Measurements from ENCODE around the gene HIC1.

The HIC1 gene

DNA sequence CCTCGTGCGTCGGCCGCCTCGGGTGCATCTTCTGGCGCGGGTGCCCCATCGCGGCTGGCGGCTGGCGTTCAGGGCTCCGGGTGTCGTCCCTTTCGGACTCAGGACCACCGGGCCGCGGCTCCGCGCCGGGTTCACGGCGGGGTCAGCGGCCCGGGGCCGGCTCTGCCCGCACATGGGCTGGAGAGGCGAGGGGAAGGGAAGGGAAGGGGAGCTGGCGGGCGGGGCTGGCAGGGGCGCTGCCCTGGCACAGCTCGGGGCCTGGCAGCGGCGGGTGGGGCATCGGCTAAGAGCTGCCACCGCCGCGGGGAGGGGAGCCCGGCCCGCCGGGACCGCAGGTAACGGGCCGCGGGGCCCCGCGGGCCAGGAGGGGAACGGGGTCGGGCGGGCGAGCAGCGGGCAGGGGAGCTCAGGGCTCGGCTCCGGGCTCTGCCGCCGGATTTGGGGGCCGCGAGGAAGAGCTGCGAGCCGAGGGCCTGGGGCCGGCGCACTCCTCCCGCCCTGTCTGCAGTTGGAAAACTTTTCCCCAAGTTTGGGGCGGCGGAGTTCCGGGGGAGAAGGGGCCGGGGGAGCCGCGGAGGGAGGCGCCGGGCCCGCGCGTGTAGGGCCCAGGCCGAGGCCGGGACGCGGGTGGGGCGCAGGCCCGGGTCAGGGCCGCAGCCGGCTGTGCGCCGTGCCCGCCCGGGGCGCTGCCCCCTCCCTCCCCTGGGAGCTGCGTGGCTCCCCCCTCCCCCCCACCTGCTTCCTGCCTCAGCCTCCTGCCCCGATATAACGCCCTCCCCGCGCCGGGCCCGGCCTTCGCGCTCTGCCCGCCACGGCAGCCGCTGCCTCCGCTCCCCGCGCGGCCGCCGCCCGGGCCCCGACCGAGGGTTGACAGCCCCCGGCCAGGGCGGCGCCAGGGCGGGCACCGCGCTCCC, 646 bp downstream of the HIC1 start:
- peaks cover 18% of the 10 kb centered on the region for H3K9me3 ChIP-seq (ENCODE audit: insufficient read depth, low read depth, low read length)
- H3K18ac ChIP-seq (ENCODE audit: low read length): no peak overlapping the region
- H3K27ac ChIP-seq (ENCODE audit: low read depth, low read length): no peak overlapping the region
- H3K4me3 ChIP-seq (ENCODE audit: low read depth, low read length): peak overlapping the region; percentile 65
- DNase-seq: no peak
- no peak overlapping the region for H2BK5ac ChIP-seq (ENCODE audit: low read depth, low read length, poor library complexity)
- peaks cover 6 to 12% of the 10 kb centered on the region in 2 experiments for H3K36me3 ChIP-seq (ENCODE audit: control insufficient read depth in 1 of 2, insufficient read depth in 2 of 2, low read length in 2 of 2)
- no peak overlapping the region for H2BK12ac ChIP-seq (ENCODE audit: low read length)
- peak overlapping the region; percentile 58 for H4K91ac ChIP-seq (ENCODE audit: low read depth, low read length)
- H3K4me2 ChIP-seq (ENCODE audit: low read length): peak overlapping the region; percentile 87
- peak overlapping the region; percentile 25 for H2AFZ ChIP-seq (ENCODE audit: insufficient read depth, low read length, poor library complexity)
- no peak overlapping the region for H3K4ac ChIP-seq (ENCODE audit: low read depth, low read length)
- H3K27me3 ChIP-seq (ENCODE audit: insufficient read depth, low read length): peaks cover 68% of the 10 kb centered on the region
- H2AK5ac ChIP-seq (ENCODE audit: low read length): no peak overlapping the region
- H3K23ac ChIP-seq (ENCODE audit: low read length): no peak overlapping the region
- WGBS (ENCODE audit: extremely low coverage, insufficient coverage, insufficient read length): no CpG with 5 or more reads among the region's 113 CpGs
- H3K4me1 ChIP-seq (ENCODE audit: control insufficient read depth in 1 of 2, insufficient read depth in 2 of 2, low read length in 2 of 2): peaks cover 31 to 50% of the 10 kb centered on the region in 2 experiments
- no peak overlapping the region for H4K8ac ChIP-seq (ENCODE audit: low read depth, low read length)
- H4K12ac ChIP-seq (ENCODE audit: low read depth, low read length): no peak overlapping the region
- H3K9ac ChIP-seq (ENCODE audit: low read length): no peak overlapping the region
- peak overlapping the region; percentile 47 for H3K14ac ChIP-seq (ENCODE audit: low read length)
- H3K79me2 ChIP-seq (ENCODE audit: control insufficient read depth, insufficient read depth, low read length, poor library complexity): peaks cover 2% of the 10 kb centered on the region
- H2BK120ac ChIP-seq (ENCODE audit: insufficient read depth, low read length, poor library complexity): no peak overlapping the region
- peaks cover 9% of the 10 kb centered on the region for H3K79me1 ChIP-seq (ENCODE audit: low read length)

DNA sequence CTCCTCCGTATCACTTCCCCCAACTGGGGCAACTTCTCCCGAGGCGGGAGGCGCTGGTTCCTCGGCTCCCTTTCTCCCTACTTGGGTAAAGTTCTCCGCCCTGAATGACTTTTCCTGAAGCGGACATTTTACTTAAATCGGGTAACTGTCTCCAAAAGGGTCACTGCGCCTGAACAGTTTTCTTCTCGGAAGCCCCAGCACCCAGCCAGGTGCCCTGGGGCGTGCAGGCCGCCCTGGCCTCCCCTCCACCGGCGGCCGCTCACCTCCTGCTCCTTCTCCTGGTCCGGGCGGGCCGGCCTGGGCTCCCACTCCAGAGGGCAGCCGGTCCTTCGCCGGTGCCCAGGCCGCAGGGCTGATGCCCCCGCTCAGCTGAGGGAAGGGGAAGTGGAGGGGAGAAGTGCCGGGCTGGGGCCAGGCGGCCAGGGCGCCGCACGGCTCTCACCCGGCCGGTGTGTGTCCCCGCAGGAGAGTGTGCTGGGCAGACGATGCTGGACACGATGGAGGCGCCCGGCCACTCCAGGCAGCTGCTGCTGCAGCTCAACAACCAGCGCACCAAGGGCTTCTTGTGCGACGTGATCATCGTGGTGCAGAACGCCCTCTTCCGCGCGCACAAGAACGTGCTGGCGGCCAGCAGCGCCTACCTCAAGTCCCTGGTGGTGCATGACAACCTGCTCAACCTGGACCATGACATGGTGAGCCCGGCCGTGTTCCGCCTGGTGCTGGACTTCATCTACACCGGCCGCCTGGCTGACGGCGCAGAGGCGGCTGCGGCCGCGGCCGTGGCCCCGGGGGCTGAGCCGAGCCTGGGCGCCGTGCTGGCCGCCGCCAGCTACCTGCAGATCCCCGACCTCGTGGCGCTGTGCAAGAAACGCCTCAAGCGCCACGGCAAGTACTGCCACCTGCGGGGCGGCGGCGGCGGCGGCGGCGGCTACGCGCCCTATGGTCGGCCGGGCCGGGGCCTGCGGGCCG, 1.6 kb downstream of the HIC1 start:
- Histone ChIP-seq H4K8ac (ENCODE audit: low read depth, low read length) (no peak overlapping the region), H3K4me1 (ENCODE audit: control insufficient read depth in 1 of 2, insufficient read depth in 2 of 2, low read length in 2 of 2) (peaks cover 33 to 46% of the 10 kb centered on the region in 2 experiments), H3K27ac (ENCODE audit: low read depth, low read length) (no peak overlapping the region), H3K4me3 (ENCODE audit: low read depth, low read length) (peak overlapping the region; percentile 65), H3K79me2 (ENCODE audit: control insufficient read depth, insufficient read depth, low read length, poor library complexity) (peaks cover 2% of the 10 kb centered on the region), H2BK12ac (ENCODE audit: low read length) (peak overlapping the region; percentile 41), H4K91ac (ENCODE audit: low read depth, low read length) (peak overlapping the region; percentile 17), H3K36me3 (ENCODE audit: control insufficient read depth in 1 of 2, insufficient read depth in 2 of 2, low read length in 2 of 2) (peaks cover 13 to 20% of the 10 kb centered on the region in 2 experiments), H3K9me3 (ENCODE audit: insufficient read depth, low read depth, low read length) (peaks cover 18% of the 10 kb centered on the region), H3K4ac (ENCODE audit: low read depth, low read length) (peak overlapping the region; percentile 12), H3K14ac (ENCODE audit: low read length) (peak overlapping the region; percentile 11), H3K9ac (ENCODE audit: low read length) (no peak overlapping the region), H3K18ac (ENCODE audit: low read length) (peak overlapping the region; percentile 57), H3K79me1 (ENCODE audit: low read length) (peaks cover 9% of the 10 kb centered on the region), H2AFZ (ENCODE audit: insufficient read depth, low read length, poor library complexity) (peak overlapping the region; percentile 19), H3K27me3 (ENCODE audit: insufficient read depth, low read length) (peaks cover 59% of the 10 kb centered on the region), H2BK120ac (ENCODE audit: insufficient read depth, low read length, poor library complexity) (peak overlapping the region; percentile 57), H3K23ac (ENCODE audit: low read length) (no peak overlapping the region), H2BK5ac (ENCODE audit: low read depth, low read length, poor library complexity) (no peak overlapping the region), H2AK5ac (ENCODE audit: low read length) (peak overlapping the region; percentile 22), H4K12ac (ENCODE audit: low read depth, low read length) (no peak overlapping the region), H3K4me2 (ENCODE audit: low read length) (peak overlapping the region; percentile 52)
- peak; percentile 69 to 73 for DNase-seq
- no CpG with 5 or more reads among the region's 85 CpGs for WGBS (ENCODE audit: extremely low coverage, insufficient coverage, insufficient read length)

DNA sequence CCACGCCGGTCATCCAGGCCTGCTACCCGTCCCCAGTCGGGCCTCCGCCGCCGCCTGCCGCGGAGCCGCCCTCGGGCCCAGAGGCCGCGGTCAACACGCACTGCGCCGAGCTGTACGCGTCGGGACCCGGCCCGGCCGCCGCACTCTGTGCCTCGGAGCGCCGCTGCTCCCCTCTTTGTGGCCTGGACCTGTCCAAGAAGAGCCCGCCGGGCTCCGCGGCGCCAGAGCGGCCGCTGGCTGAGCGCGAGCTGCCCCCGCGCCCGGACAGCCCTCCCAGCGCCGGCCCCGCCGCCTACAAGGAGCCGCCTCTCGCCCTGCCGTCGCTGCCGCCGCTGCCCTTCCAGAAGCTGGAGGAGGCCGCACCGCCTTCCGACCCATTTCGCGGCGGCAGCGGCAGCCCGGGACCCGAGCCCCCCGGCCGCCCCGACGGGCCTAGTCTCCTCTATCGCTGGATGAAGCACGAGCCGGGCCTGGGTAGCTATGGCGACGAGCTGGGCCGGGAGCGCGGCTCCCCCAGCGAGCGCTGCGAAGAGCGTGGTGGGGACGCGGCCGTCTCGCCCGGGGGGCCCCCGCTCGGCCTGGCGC, 2.4 kb downstream of the HIC1 start:
- no CpG with 5 or more reads among the region's 81 CpGs for WGBS (ENCODE audit: extremely low coverage, insufficient coverage, insufficient read length)
- H2AK5ac ChIP-seq (ENCODE audit: low read length): no peak overlapping the region
- DNase-seq: no peak

More for the DNA sequence above, 2.4 kb downstream of the HIC1 start:
- Histone ChIP-seq H4K91ac (ENCODE audit: low read depth, low read length) (peak overlapping the region; percentile 61), H3K4me3 (ENCODE audit: low read depth, low read length) (no peak overlapping the region), H3K14ac (ENCODE audit: low read length) (peak overlapping the region; percentile 13), H3K4ac (ENCODE audit: low read depth, low read length) (no peak overlapping the region), H3K27me3 (ENCODE audit: insufficient read depth, low read length) (peaks cover 53% of the 10 kb centered on the region), H3K79me1 (ENCODE audit: low read length) (peaks cover 9% of the 10 kb centered on the region), H2BK120ac (ENCODE audit: insufficient read depth, low read length, poor library complexity) (peak overlapping the region; percentile 57), H3K79me2 (ENCODE audit: control insufficient read depth, insufficient read depth, low read length, poor library complexity) (peaks cover 2% of the 10 kb centered on the region), H2AFZ (ENCODE audit: insufficient read depth, low read length, poor library complexity) (no peak overlapping the region), H3K9ac (ENCODE audit: low read length) (no peak overlapping the region), H3K4me1 (ENCODE audit: control insufficient read depth in 1 of 2, insufficient read depth in 2 of 2, low read length in 2 of 2) (peaks cover 33 to 46% of the 10 kb centered on the region in 2 experiments), H3K18ac (ENCODE audit: low read length) (peak overlapping the region; percentile 41), H3K23ac (ENCODE audit: low read length) (no peak overlapping the region), H4K8ac (ENCODE audit: low read depth, low read length) (peak overlapping the region; percentile 6), H3K27ac (ENCODE audit: low read depth, low read length) (peak overlapping the region; percentile 18), H3K36me3 (ENCODE audit: control insufficient read depth in 1 of 2, insufficient read depth in 2 of 2, low read length in 2 of 2) (peaks cover 13 to 20% of the 10 kb centered on the region in 2 experiments), H3K4me2 (ENCODE audit: low read length) (peak overlapping the region; percentile 52), H3K9me3 (ENCODE audit: insufficient read depth, low read depth, low read length) (peaks cover 18% of the 10 kb centered on the region), H2BK12ac (ENCODE audit: low read length) (no peak overlapping the region), H4K12ac (ENCODE audit: low read depth, low read length) (no peak overlapping the region), H2BK5ac (ENCODE audit: low read depth, low read length, poor library complexity) (no peak overlapping the region)

All from trophoblast cell (in vitro differentiated cells and primary cell).